Posterior cingulate gyrus (tissue), 11 donors: ENCODE data around the gene KRTAP19-8.

Experiments used
- DNase-seq, 10 donors: peaks; one replicate each; pipeline versions ENCODE4 v3.0.0 to v3.0.0-alpha.2; 2020 to 2021; ENCODE audit warnings: mixed read lengths in 3 of 10
- intact Hi-C: fragments of 100-400 bp; cut with DNase I; formaldehyde crosslinking; loops from one replicate; pipeline ENCODE4 v1.15.1; 2023

The KRTAP19-8 gene

DNA sequence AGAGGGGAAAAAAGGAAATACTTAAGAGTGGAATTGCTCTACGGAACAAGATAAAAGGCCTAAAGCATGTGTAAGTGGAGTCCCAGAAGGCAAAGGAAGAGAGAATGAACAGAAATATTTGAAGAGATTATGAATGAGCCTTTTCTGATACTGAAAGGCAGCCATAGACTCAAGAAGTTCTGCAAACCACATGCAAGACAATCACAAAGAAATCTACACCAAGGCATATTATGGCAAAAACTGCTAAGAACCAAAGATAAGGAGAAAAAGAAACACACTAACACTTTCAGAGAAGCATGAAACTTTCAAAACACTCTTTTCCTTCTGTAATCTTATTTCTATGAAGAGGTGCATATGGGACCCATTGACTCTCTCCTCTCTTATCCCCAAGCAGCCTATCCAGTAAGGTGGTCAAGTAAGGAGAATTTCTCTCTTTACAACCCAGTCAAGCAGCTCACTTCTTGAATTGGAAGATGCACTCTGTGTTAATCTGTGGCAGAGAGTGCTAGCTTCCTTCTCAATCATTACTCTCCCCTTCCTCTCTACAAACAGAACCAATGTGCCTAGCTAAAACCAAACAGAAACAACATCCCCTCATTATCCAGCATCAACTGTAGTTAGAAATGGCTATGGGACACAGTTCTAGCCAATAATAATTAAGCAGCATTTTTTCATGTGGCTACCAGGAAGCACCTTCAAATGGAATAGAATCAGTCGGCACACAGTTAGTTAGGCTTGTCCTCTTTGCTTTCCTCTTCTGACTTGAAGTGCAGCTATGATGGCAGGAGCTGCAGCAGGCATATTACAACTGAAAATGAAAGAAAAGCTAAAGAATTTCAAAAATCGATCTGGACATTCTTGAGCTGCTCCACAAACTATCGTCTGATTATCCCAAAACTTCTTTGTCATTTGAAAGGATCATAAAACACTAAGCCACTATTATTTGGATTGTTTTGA, 25.9 kb downstream of the KRTAP19-8 start:
- intact Hi-C loops: no loop called here
- no peak for DNase-seq

DNA sequence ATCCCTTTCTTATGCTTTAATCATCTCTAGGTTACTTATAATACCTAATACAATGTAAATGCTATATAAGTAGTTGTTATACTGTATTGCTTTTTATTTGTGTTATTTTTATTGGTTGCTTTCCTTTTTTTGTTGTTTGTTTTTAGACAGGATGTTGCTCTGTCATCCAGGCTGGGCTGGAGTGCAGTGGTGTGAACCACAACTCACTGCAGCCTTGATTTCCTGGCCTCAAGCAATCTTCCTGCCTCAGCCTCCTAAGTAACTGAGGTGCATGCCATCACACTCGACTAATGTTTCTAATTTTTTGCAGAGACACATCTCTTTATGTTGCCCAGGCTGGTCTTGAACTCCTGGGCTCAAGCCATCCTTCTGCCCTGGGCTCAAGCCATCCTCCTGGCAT, 26.9 kb downstream of the KRTAP19-8 start:
- intact Hi-C loops: no loop called here
- no peak for DNase-seq

DNA sequence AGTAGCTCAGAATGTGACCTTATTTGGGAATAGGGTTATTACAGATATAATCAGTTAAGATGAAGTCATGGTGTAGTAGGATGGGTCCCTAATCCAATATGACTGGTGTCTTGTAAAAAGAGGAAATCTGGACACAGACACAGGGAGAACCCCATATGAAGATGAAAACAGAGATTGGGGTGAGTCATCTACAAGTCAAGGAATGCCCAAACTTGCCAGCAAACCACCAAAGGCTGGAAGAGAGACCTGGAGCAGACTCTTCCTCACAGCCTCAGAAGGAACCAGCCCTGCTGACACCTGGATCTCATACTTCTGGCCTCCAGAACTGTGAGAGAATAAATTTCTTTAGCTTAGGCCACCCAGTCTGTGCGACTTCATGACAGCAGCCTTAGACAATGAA, 29.9 kb downstream of the KRTAP19-8 start:
- DNase-seq: no peak
- intact Hi-C loops: no loop called here

DNA sequence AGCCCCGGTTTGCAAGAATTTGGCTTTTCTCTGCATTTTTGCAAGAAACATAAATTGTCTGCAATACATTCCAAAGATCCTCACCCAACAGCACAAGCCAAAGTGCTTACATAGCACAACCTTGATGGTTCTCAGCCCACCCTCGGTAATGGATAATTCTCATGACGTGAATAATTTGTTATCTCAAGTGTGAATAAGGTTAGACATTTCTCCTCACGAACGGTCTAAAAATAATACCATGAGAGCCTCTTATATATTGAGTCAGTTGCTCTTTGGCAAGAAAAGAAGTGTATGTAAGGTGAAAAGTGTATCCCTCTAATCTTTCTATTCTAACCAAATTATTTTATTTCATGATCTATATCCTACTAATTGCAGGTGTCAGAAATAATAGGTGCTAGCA, 33.3 kb downstream of the KRTAP19-8 start:
- intact Hi-C loops: no loop called here
- DNase-seq: no peak

DNA sequence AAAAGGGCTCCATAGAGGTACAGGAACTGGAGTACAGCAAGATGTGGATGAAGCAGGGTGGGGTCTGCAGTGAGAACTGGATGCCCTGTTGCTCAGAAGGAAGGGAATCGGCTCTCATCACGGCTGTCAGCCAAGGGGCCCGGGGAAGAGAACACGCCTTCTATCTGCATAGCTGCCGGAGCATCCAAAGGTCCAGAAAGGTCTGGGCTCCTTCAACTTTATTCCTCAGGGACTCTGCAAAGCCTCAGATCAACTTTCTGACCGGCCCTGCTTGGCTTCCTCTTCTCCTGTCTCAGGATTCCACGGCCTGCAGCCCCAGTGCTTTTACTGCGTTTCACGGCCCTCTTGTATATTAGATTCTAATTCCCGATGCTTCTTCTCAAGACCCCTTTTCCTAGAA, 34.8 kb downstream of the KRTAP19-8 start:
- DNase-seq: no peak
- intact Hi-C loops: no loop called here

DNA sequence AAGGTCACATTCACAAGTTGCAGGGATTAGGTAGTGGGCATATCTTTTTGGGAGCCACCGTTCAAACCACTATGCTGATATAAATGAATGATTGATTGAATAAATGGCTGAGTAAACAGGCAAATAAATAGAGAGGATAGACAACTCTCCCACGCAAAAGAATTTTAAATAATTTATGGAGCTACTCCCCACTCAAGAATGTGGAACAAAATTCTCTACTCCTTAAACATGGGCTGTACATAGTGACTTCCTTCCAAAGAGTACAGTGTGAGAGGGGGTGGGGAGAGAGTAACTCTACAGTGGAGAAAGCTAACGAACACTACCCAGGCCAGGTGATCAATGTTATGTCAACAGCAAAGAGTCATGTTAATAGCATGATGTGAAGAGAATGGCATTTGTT, 40.7 kb downstream of the KRTAP19-8 start:
- intact Hi-C loops: no loop called here
- no peak for DNase-seq

DNA sequence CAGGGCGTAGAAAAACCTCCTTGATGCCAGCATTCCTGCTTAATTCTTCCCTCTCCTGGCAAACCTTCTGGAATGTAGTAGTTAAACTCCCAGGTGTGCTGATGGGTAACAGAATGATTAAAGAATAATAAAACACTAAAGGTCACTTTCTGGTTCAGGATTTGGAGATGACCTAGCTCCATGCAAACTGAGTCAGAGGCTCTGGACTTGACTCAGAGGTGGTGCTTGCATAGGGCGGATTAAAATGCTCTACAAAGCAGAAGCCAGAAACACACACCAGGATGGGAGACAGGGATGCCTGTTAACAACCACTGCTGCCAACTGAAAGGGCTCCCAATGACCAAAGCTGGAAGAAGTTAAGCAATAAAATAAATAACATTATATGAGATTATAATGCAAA, 41.5 kb downstream of the KRTAP19-8 start:
- DNase-seq: no peak
- intact Hi-C loops: no loop called here

DNA sequence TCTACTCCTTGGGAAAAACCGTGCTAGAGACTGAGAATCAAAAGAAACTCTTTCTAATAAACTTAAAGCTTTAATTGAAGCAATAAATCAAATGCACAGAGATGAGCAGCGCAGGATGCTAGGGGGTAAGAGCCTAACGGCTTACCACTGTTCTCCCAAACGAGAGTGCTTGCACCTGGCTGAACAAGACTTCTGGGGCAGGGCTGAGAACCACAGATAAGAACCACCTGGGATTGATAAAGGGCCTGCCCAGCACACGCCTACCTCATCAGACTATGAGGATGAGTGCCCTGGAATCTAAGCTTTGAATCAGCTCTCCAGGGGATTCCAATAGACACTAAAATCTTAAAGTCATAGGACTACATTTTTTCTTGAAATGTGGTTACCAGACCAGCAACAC, 43.3 kb downstream of the KRTAP19-8 start:
- intact Hi-C loops: no loop called here
- no peak for DNase-seq

DNA sequence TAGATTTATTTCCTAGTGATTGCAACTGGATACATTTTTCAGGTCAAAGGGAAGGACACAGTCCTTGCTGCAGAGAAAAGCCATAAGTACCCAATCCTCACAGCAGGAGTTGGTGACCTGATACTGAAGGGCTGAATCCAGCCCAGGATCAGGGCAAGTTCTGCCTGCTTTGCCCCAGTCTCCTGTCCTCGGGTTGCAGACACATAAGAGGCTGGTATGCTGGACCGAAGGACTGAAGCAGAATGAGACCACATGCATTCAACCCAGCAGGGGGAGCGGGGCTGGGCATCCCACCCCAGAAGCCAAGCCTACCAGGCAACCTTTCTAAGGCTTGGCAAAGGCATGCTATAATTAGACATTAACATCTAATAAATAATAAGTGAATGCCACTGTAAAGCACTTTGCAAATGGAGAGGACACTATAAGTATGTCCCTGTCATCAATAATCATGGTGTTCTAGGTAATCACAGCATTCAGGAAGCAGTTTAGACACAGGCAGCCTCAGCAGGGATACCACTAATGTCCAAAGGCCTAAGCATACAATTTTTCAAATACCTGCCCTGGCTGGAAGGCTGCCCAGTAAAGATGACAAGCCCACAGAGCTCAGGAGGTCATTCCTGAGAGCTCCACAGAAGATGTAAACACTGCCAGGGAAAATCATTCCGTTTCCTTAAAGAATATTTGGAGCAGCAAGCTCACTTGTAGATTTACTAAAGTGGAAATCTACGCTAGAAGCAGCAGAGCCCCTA, 47.6 kb downstream of the KRTAP19-8 start:
- intact Hi-C loops: no loop called here
- no peak for DNase-seq

DNA sequence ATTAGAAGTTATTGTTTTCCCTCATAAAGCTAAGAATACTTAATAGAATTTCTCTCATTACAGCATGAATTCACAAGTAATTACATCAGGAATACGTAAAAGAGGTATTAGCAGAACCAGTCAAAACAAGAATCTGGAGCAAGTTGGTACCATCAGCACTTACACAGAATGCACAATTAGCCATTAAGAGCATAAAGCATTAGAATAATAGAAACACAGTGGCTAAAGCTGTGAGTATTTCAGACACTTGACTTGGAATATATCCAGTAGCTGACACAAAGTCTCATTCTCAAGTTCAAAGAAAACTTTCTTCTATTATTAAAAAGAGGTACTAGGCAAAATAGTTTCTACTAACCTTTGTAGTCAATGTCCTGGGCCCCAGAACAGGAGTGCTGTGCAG, 49.6 kb downstream of the KRTAP19-8 start:
- DNase-seq: no peak
- intact Hi-C loops: no loop called here
